ENCODE measurements around the gene CTBP1. TPM values are rescaled to one million over a fixed set of nuclear protein-coding genes. Genes with fewer than 3 reads are reported as not detected.

CTBP1 gene
- total RNA-seq, result 246 and 376 TPM in 2 replicates

GRCh38 chr4:1248245-1249147, at the start of gene CTBP1:
Gene CTBP1, minus strand, starts transcription at chr4:1249130. Its CDS starts 7,799 bp downstream, at chr4:1241331.

DNA sequence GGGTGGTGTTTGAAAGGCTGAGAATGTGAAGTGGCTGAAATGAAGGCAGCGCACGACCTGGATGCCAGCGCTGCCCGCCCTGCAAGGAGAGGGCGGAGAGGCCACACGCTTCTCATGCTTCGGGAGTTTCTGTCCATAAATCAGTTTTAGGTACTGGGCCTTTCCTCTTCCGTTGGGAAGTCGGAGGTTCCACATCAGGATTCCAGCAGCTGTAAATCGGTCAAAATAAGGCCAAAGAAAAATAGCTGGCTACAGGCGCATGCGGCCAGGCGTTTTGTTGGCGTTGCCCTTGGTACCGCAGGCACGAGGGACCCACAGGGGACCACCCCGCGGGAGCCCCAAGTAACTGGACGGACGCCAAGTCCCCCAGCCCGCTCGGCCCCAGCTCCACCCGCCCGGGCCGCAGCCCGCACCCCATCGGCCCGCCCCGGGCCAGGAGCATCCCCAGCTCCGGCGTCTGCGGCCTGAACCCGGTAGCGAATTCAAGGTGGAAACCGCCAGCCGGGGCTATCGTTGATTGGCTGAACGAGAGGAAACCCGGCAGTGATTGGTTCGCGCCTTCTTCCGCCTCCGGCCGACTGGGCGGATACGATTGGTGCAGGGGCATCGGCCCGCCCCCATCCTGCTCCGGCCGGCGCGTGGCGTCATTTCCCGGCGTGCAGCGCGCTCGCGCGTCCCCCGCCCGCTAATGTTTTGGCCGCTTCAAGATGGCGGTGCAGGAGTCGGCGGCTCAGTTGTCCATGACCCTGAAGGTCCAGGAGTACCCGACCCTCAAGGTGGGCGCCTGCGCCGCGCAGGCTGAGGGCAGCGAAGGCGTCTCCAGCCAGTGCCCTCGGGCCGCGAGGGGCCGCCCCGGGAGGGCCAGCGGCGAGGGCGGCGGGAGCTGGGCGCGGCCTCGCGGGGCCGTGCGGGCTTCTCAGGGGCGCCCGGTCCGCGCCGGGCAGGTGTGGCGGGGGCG, 40.6 kb upstream of the CTBP1 start, which contains the start of gene MAEA:
TSS of gene MAEA (plus strand) at position 685 of the 958 bp plus-strand sequence. CDS start at position 708, 23 bp downstream.

GRCh38 chr4:1172228-1172851, 76.6 kb downstream of the CTBP1 start, which contains the start of gene SPON2:
Gene SPON2, minus strand, starts transcription at chr4:1172583.

Other genes with a start within 250 kb of the CTBP1 start
- 2.7 and 3.4 TPM in 2 replicates for gene FGFRL1, start 237.5 kb downstream of the CTBP1 start, total RNA-seq
- 1.2 and 1.6 TPM in 2 replicates for gene RNF212, start 135.6 kb downstream of the CTBP1 start, total RNA-seq
- 5.0 and 10.6 TPM in 2 replicates for gene SPON2, start 76.5 kb downstream of the CTBP1 start, total RNA-seq
- 67.1 and 96.6 TPM in 2 replicates for gene MAEA, start 40.8 kb upstream of the CTBP1 start, total RNA-seq
- gene UVSSA, start 98.1 kb upstream of the CTBP1 start, total RNA-seq, result 14.9 and 18.1 TPM in 2 replicates
- gene NKX1-1, start 157.3 kb upstream of the CTBP1 start, total RNA-seq, result not detected in 2 replicates

Measured in placental epithelial cell (primary cell).